Measurements from ENCODE around the gene FTL.

DNA sequence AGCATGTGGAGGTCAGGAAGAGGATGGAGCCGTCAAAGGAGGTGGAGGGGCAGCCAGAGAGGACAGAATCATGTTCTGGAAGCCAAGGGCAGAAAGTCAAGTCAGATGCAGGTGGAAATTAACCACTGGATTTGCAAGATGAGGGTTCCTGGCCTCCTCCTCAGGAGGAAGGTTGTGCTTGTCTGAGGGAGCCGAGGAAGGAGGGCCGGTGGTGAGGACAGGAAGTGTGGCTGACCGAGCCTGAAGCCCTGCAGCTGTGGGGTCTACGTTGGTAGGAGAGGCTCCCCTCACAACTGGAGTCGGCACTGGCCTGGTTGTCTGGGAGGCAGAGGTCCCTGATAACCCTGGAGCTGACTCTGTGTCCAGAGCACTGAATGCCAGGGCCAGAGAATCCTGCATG, 47.0 kb upstream of the FTL start:
- TF ChIP-seq EP300 (IDR thresholded peaks at IDR 0.05) (no peak), POLR2A (IDR thresholded peaks at IDR 0.05) (no peak), POLR2AphosphoS5 (IDR thresholded peaks at IDR 0.05) (no peak)
- TF ChIP-seq, protein P1, sequence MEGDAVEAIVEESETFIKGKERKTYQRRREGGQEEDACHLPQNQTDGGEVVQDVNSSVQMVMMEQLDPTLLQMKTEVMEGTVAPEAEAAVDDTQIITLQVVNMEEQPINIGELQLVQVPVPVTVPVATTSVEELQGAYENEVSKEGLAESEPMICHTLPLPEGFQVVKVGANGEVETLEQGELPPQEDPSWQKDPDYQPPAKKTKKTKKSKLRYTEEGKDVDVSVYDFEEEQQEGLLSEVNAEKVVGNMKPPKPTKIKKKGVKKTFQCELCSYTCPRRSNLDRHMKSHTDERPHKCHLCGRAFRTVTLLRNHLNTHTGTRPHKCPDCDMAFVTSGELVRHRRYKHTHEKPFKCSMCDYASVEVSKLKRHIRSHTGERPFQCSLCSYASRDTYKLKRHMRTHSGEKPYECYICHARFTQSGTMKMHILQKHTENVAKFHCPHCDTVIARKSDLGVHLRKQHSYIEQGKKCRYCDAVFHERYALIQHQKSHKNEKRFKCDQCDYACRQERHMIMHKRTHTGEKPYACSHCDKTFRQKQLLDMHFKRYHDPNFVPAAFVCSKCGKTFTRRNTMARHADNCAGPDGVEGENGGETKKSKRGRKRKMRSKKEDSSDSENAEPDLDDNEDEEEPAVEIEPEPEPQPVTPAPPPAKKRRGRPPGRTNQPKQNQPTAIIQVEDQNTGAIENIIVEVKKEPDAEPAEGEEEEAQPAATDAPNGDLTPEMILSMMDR (IDR thresholded peaks at IDR 0.05): no peak
